Measurements from ENCODE around the gene PRKCQ. TPM values are rescaled to one million over a fixed set of nuclear protein-coding genes. Genes with fewer than 3 reads are reported as not detected.

PRKCQ gene
- total RNA-seq, 1 experiment from 2014 or later: 12.1 TPM

GRCh38 chr10:6493521-6494441 lies 86.3 kb downstream of the PRKCQ start:
- Histone ChIP-seq H3K79me1 (ENCODE audit: insufficient read depth, low read depth, low read length, poor library complexity, severe bottlenecking) (no peaks in the 10 kb centered on the region), H3K4me2 (ENCODE audit: insufficient read depth, insufficient read length, low read length) (no peak overlapping the region), H2BK5ac (ENCODE audit: insufficient read length, low read length) (no peak overlapping the region), H3K9me3 (ENCODE audit: control insufficient read depth, low read depth, low read length) (no peaks in the 10 kb centered on the region), H2AFZ (ENCODE audit: low read length) (no peak overlapping the region), H3K14ac (ENCODE audit: insufficient read depth, low read length) (no peak overlapping the region), H2BK20ac (ENCODE audit: low read depth, low read length, poor library complexity, severe bottlenecking) (no peak overlapping the region), H3K23me2 (ENCODE audit: insufficient read length, low read depth, low read length, poor library complexity, severe bottlenecking) (no peaks in the 10 kb centered on the region), H4K91ac (ENCODE audit: insufficient read length, low read depth, low read length) (no peak overlapping the region), H2BK15ac (ENCODE audit: low read depth, low read length) (no peak overlapping the region), H2AK5ac (ENCODE audit: insufficient read length, low read length) (no peak overlapping the region), H4K8ac (replicated peaks; ENCODE audit: insufficient read length, low read depth, low read length) (no peak overlapping the region), H2BK12ac (ENCODE audit: insufficient read length, low read depth, low read length) (no peak overlapping the region), H3T11ph (ENCODE audit: low read length) (no peak overlapping the region), H2BK120ac (ENCODE audit: low read depth, low read length, poor library complexity, severe bottlenecking) (no peak overlapping the region), H3K27ac (ENCODE audit: insufficient read length, low read depth, low read length) (no peak overlapping the region), H3K9ac (ENCODE audit: extremely low read depth, insufficient read length, low read length) (no peak overlapping the region), H3K18ac (ENCODE audit: insufficient read length, low read depth, low read length) (no peak overlapping the region), H4K5ac (ENCODE audit: insufficient read length, low read depth, low read length) (no peak overlapping the region), H3K79me2 (ENCODE audit: insufficient read depth, low read length) (no peaks in the 10 kb centered on the region), H3K23ac (ENCODE audit: insufficient read length, low read depth, low read length) (no peak overlapping the region), H3K56ac (ENCODE audit: insufficient read length, low read depth, low read length) (no peak overlapping the region), H3K27me3 (ENCODE audit: insufficient read depth, low read length) (no peaks in the 10 kb centered on the region), H3K4me1 (ENCODE audit: insufficient read depth, low read length) (no peaks in the 10 kb centered on the region), H4K20me1 (ENCODE audit: control insufficient read depth, insufficient read depth, insufficient read length) (no peaks in the 10 kb centered on the region), H3K4ac (ENCODE audit: low read depth, low read length) (no peak overlapping the region)
- no peak for DNase-seq
- Mint-ChIP-seq H3K27ac (no peak overlapping the region), H3K9me3 (no peaks in the 10 kb centered on the region), H3K4me3 (no peak overlapping the region), H3K4me1 (no peaks in the 10 kb centered on the region), H3K36me3 (ENCODE audit: insufficient read depth in 1 of 3, low read depth in 3 of 3) (peaks cover 6 to 34% (median 15%) of the 10 kb centered on the region in 3 experiments; a peak in 5 of 7 replicates), H3K27me3 (ENCODE audit: low read depth) (no peaks in the 10 kb centered on the region)
- no peak for TF ChIP-seq CTCF (conservative IDR thresholded peaks at IDR 0.05)
- no CpG with 5 or more reads among the region's 11 CpGs for WGBS (ENCODE audit: extremely low coverage, insufficient read length, low lambda C conversion rate)
